Mucosa of rectum (tissue), 2 donors: ENCODE data around the gene MZB1.

Experiments used
- H3K27ac ChIP-seq, 2 donors: one replicate each; pipeline ENCODE4 v1.7.0; 2013; ENCODE audit warnings: inconsistent platforms in 2 of 2, low read depth in 2 of 2, low read length in 2 of 2
- H3K27me3 ChIP-seq, 2 donors: one replicate each; pipeline ENCODE4 v1.7.0; 2013; ENCODE audit warnings: low read length in 2 of 2; ENCODE audit not compliant: control insufficient read depth in 2 of 2, insufficient read depth in 2 of 2
- H3K36me3 ChIP-seq, 2 donors: one replicate each; pipeline ENCODE4 v1.7.0; 2013; ENCODE audit warnings: low read length in 2 of 2; ENCODE audit not compliant: control insufficient read depth in 2 of 2, insufficient read depth in 2 of 2
- H3K4me1 ChIP-seq, 2 donors: one replicate each; pipeline ENCODE4 v1.7.0; 2013; ENCODE audit warnings: low read length in 2 of 2, mild to moderate bottlenecking in 1 of 2; ENCODE audit not compliant: control insufficient read depth in 2 of 2, insufficient read depth in 2 of 2
- H3K4me3 ChIP-seq, 2 donors: one replicate each; pipeline ENCODE4 v1.7.0; 2013; ENCODE audit warnings: low read length in 2 of 2
- H3K9ac ChIP-seq, 2 donors: one replicate each; pipeline ENCODE4 v1.7.0; 2013; ENCODE audit warnings: low read length in 2 of 2, low read depth in 1 of 2, mild to moderate bottlenecking in 1 of 2
- H3K9me3 ChIP-seq, 2 donors: one replicate each; pipeline ENCODE4 v1.7.0; 2013; ENCODE audit warnings: low read length in 2 of 2; ENCODE audit not compliant: control insufficient read depth in 2 of 2
- donor health status: healthy.
- donor health status: Normal muscosa, but diverticular disease.

Gene MZB1

DNA sequence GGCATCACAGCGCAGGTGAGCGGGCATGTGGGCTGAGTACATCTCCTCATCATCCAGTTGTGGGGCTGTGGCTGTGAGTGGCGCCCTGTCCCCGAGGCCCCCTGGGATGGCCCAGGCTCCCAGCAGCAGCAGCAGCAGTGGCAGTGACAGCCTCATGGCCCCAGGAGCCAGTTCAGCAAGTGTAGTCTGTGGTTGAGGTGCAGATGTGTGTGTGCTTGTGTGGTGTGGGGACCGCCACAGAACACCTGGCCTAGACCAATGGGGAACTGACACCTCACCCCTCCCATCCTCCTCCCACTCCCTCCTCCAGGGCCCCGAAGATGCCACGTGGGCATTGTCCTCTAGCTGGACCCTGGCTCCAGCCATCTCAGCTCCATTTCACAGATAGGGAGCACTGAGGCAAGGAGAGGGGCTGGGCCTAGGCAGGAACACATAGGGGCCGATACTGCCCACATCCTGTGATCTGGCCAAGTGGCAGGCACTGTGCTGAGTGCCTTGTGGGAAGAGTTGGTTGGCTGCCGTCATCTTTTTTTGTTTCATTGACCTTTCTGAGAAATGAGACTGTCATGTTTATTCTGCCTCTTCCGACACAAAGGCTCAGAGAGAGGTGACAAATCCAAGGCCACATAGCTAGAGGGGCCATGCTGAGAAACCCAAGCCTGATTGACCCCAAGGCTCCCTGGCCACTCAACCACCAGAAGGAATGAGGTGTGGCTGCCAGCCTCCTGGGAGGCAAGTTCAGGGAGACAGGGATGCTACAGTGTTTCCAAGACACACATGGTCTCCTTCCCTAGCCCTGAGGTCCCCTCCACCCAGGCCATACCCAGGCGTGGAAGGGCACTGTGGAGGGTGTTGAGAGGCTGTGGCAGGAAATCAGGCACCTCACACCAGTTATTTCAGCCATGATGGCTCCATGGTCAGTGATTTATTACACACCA is at the start of gene MZB1:
Gene MZB1 (minus strand): TSS at position 213 of the 938 bp plus-strand sequence. CDS start 57 bp downstream, at position 156.
- peaks cover 0 to 7% of the 10 kb centered on the region in 2 donors for H3K27me3 ChIP-seq
- H3K9ac ChIP-seq = peak within 1 kb of the TSS; percentile 52 to 87
- H3K9me3 ChIP-seq = no peaks in the 10 kb centered on the region
- peak within 1 kb of the TSS; percentile 90 to 91 for H3K27ac ChIP-seq
- H3K4me3 ChIP-seq = peak within 1 kb of the TSS; percentile 77 to 84
- peaks cover 54 to 60% of the 10 kb centered on the region in 2 donors for H3K4me1 ChIP-seq
- peaks cover 3 to 8% of the 10 kb centered on the region in 2 donors for H3K36me3 ChIP-seq

- Histone ChIP-seq H3K27ac (peak within 1 kb of the TSS; percentile 93 to 96), H3K36me3 (no peaks in the 10 kb centered on the region), H3K9me3 (no peaks in the 10 kb centered on the region), H3K4me3 (peak within 1 kb of the TSS; percentile 84 to 92), H3K4me1 (peaks cover 4 to 5% of the 10 kb centered on the region in 2 donors), H3K9ac (peak within 1 kb of the TSS; percentile 91 to 96), H3K27me3 (no peaks in the 10 kb centered on the region)
These were observed 49.5 kb upstream of the MZB1 start, which contains the start of gene DNAJC18 for GRCh38 chr5:139439013-139439903. Gene DNAJC18 (minus strand): TSS chr5:139439525. CDS start chr5:139439445, 80 bp downstream.

GRCh38 chr5:139438707-139439012 is 48.9 kb upstream of the MZB1 start:
- H3K27me3 ChIP-seq = no peaks in the 10 kb centered on the region
- no peaks in the 10 kb centered on the region for H3K9me3 ChIP-seq
- H3K36me3 ChIP-seq = no peaks in the 10 kb centered on the region
- peak overlapping the region; percentile 84 to 92 for H3K4me3 ChIP-seq
- peak overlapping the region in 1 of 2 donors; percentile 42 for H3K9ac ChIP-seq
- peaks cover 4 to 5% of the 10 kb centered on the region in 2 donors for H3K4me1 ChIP-seq
- H3K27ac ChIP-seq = peak overlapping the region; percentile 38 to 96

GRCh38 chr5:139435676-139436075 is 46.0 kb upstream of the MZB1 start:
- no peak overlapping the region for H3K9ac ChIP-seq
- H3K4me1 ChIP-seq = peaks cover 4 to 5% of the 10 kb centered on the region in 2 donors
- no peaks in the 10 kb centered on the region for H3K36me3 ChIP-seq
- H3K27ac ChIP-seq = no peak overlapping the region
- H3K9me3 ChIP-seq = no peaks in the 10 kb centered on the region
- H3K4me3 ChIP-seq = no peak overlapping the region
- no peaks in the 10 kb centered on the region for H3K27me3 ChIP-seq

DNA sequence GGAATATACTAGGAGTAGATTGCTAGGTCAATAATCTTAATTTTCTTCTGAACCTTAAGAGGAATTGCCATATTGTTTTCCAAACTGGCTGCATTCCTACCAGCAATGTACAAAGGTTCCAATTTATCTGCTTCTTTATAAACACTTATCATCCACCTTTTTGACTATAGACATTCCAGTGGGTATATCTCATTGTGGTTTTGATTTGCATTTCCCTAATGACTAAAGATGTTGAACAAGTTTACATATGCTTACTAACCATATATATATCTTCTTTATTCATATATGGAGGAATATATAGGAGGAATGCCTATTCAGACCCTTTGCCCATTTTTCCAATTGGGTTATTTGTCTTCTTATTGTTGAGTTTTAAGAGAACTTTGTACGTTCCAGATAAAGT is 42.0 kb upstream of the MZB1 start:
- Histone ChIP-seq H3K27ac (no peak overlapping the region), H3K27me3 (no peaks in the 10 kb centered on the region), H3K4me3 (no peak overlapping the region), H3K36me3 (no peaks in the 10 kb centered on the region), H3K4me1 (no peaks in the 10 kb centered on the region), H3K9me3 (no peaks in the 10 kb centered on the region), H3K9ac (no peak overlapping the region)

DNA sequence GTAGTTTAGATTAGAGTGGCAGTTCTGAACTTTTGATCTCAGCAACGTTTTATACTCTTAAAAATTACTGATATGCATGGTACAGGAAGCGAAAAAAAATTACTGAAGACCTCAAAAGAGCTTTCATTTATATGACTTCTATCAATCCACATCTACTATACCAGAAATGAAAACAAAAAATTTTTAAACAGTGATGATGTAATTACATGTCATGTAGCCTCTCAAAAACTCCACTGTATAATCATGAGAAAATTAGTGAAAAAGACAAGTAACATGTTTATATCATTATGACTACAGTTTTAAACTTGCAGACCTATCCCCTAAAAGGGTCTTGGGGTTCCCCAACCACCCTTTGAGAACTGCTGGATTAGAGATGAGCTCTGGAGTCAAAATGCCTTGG is 40.3 kb upstream of the MZB1 start:
- Histone ChIP-seq H3K4me1 (no peaks in the 10 kb centered on the region), H3K36me3 (peaks cover 0 to 2% of the 10 kb centered on the region in 2 donors), H3K9me3 (no peaks in the 10 kb centered on the region), H3K4me3 (no peak overlapping the region), H3K27me3 (no peaks in the 10 kb centered on the region), H3K9ac (no peak overlapping the region), H3K27ac (no peak overlapping the region)

DNA sequence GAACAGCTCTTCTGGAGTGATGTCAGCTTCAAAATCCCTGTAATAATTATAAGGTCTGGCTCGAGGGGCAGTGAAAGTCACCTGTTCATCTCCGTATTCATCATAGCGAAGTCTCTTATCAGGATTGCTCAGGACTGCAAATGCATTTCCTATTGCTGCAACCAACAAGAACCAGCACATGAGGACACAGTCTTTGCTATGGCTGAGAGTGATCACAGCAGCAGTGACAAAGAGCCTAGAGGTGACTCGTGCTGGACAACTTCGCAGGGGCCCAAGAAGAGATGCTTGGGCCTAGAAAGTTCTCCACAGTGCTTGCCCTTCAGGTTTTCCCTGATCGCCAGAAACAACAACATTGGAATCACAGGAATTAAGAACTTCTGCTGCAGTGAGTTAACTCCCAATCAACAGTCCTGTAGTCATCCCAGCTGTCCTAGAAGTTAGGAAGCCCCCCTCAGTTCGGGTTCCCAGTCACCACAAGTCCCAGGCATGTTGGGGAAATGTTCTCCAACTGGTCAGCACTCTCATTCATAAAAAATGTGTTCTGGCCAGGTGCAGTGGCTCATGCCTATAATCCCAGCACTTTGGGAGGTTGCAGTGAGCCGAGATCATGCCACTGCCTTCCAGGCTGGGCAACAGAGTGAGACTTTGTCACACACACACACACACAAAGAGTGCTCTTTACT is 36.6 kb upstream of the MZB1 start:
- peaks cover 0 to 4% of the 10 kb centered on the region in 2 donors for H3K36me3 ChIP-seq

GRCh38 chr5:139425497-139425896 is 35.8 kb upstream of the MZB1 start:
- Histone ChIP-seq H3K9ac (no peak overlapping the region), H3K4me1 (no peaks in the 10 kb centered on the region), H3K27me3 (no peaks in the 10 kb centered on the region), H3K9me3 (no peaks in the 10 kb centered on the region), H3K4me3 (no peak overlapping the region), H3K36me3 (peaks cover 0 to 4% of the 10 kb centered on the region in 2 donors), H3K27ac (no peak overlapping the region)

More for the DNA sequence above, 36.6 kb upstream of the MZB1 start:
- no peak overlapping the region for H3K9ac ChIP-seq
- H3K4me1 ChIP-seq = no peaks in the 10 kb centered on the region
- H3K4me3 ChIP-seq = no peak overlapping the region
- H3K27me3 ChIP-seq = no peaks in the 10 kb centered on the region
- H3K9me3 ChIP-seq = no peaks in the 10 kb centered on the region
- H3K27ac ChIP-seq = no peak overlapping the region

DNA sequence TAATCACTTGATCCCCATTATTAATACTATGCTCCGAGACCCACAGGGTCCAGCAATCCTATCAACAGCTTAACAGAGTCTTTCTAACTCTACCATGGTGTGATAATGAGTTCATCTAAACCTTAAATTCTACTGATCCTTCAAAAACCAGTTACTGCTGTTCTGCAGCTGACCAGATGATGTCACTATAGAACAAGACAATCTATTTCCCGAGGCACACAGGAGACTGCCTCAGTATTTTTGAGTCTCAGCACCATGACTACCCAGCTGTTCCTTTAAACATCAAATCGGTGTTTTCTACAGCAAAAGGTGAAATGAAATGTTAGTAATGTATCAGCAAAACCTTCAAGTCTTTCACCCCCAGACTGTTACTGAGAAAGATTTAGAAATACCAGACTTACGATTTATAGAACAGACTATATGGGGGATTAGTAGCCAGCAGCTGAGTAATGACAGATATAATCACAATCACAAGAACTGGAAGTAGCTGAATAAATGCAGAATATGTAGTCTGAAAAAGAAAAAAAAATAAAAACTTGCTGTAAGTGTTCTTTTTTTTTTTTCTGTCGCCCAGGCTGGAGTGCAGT is 32.7 kb upstream of the MZB1 start:
- no peak overlapping the region for H3K4me3 ChIP-seq
- H3K4me1 ChIP-seq = peaks cover 9 to 26% of the 10 kb centered on the region in 2 donors
- no peak overlapping the region for H3K27ac ChIP-seq
- H3K9ac ChIP-seq = no peak overlapping the region
- no peaks in the 10 kb centered on the region for H3K9me3 ChIP-seq
- no peaks in the 10 kb centered on the region for H3K27me3 ChIP-seq
- H3K36me3 ChIP-seq = peaks cover 3 to 4% of the 10 kb centered on the region in 2 donors
